CD4-positive, alpha-beta T cell treated with Interleukin-15 for 4 hours (primary cell): ENCODE measurements around the gene TBC1D3B.
A peak's percentile ranks its signal among the peaks of the same experiment; 100 is the strongest.
"Not testable (repeated sequence)": the region's sequence is repeated elsewhere in the genome, so short reads cannot be mapped to it uniquely, and the experiment has no call there.

Experiments
- DNase-seq: peaks from one replicate; pipeline ENCODE4 v3.0.0-alpha.2; 2020; ENCODE audit warnings: low spot score

Gene TBC1D3B

GRCh38 chr17:36181446-36182175 lies 5.2 kb upstream of the TBC1D3B start:
- not testable (repeated sequence) for DNase-seq

GRCh38 chr17:36168836-36169235 lies 7.6 kb downstream of the TBC1D3B start:
- DNase-seq, result not testable (repeated sequence)

GRCh38 chr17:36153895-36154610 lies 22.4 kb downstream of the TBC1D3B start:
- no peak for DNase-seq

GRCh38 chr17:36152639-36153120 lies 23.8 kb downstream of the TBC1D3B start:
- no peak for DNase-seq

GRCh38 chr17:36151891-36152638 lies 24.4 kb downstream of the TBC1D3B start:
- no peak for DNase-seq

GRCh38 chr17:36149296-36149820 lies 27.1 kb downstream of the TBC1D3B start:
- DNase-seq, result no peak

GRCh38 chr17:36148559-36149295 lies 27.7 kb downstream of the TBC1D3B start:
- peak; percentile 72 for DNase-seq

GRCh38 chr17:36147601-36148000 lies 28.8 kb downstream of the TBC1D3B start:
- DNase-seq, result no peak

GRCh38 chr17:36144981-36145729 lies 31.3 kb downstream of the TBC1D3B start:
- DNase-seq, result no peak

- DNase-seq, result no peak
Observed at GRCh38 chr17:36144014-36144413, 32.4 kb downstream of the TBC1D3B start.

GRCh38 chr17:36142806-36143205 lies 33.6 kb downstream of the TBC1D3B start:
- no peak for DNase-seq

GRCh38 chr17:36142235-36142634 lies 34.2 kb downstream of the TBC1D3B start:
- no peak for DNase-seq

- DNase-seq, result no peak
Observed at GRCh38 chr17:36136439-36136838, 40.0 kb downstream of the TBC1D3B start.

- DNase-seq, result no peak
Observed at GRCh38 chr17:36136036-36136435, 40.4 kb downstream of the TBC1D3B start.

GRCh38 chr17:36135465-36135864 lies 41.0 kb downstream of the TBC1D3B start:
- DNase-seq, result no peak

- no peak for DNase-seq
Observed at GRCh38 chr17:36133602-36134236, 42.7 kb downstream of the TBC1D3B start.

- no peak for DNase-seq
Observed at GRCh38 chr17:36132421-36132831, 44.0 kb downstream of the TBC1D3B start.

- no peak for DNase-seq
Observed at GRCh38 chr17:36131931-36132330, 44.5 kb downstream of the TBC1D3B start.

GRCh38 chr17:36131421-36131820 lies 45.0 kb downstream of the TBC1D3B start:
- no peak for DNase-seq

- DNase-seq, result no peak
Observed at GRCh38 chr17:36130346-36130745, 46.1 kb downstream of the TBC1D3B start.
